HG03521 (cell line): ENCODE results near the gene TFE3.

ENCODE experiments used
- ATAC-seq: cut with Tn5 transposase; IDR thresholded peaks from one replicate; pipeline ENCODE4 v1.9.1; 2021; ENCODE audit warnings: mild to moderate bottlenecking, moderate library complexity; ENCODE audit not compliant: unreplicated experiment

Gene TFE3

GRCh38 chrX:49061490-49061889 is 18.3 kb upstream of the TFE3 start:
- ATAC-seq, result no peak

DNA sequence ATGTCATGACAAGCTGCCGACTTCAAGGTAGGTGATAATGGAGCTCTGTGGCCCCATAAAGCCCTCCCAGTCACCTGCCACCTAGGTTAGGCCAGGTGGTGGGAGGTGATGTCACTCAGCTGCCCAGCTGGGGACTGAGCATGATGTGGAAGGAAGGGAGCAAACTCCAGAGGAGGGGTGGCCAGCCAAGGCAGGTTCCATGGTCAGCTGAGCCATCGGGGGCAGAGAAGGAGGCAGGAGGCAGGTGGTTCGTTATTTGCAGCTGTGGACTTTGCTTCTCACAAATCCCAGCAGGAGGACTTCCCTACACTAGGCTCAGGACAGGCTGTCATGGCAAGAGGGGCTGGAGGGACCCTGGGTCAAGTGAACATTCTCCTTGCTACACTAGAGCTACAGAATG is 17.8 kb upstream of the TFE3 start:
- no peak for ATAC-seq

DNA sequence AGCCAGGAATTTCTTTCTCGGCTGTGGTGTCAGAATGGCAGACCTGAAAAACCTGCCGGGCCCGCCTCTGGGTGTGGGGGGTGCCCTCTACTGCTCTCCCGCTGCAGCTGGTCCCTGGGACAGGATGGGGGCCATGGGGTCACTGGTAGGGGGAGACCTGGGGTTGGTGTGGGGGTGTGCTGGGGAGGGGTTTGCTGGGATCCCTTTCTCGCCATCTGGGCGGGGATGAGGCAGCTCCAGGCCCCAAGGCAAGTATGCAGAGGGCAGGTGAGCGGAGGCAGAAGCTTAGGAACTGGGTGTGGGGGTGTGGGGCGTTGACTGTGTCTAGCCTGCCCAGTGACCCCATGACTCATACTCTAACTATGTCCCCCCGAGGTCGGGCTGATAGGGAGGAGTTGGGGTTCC is 16.5 kb upstream of the TFE3 start:
- no peak for ATAC-seq

- no peak for ATAC-seq
Observed at GRCh38 chrX:49059201-49059600, 16.0 kb upstream of the TFE3 start.

DNA sequence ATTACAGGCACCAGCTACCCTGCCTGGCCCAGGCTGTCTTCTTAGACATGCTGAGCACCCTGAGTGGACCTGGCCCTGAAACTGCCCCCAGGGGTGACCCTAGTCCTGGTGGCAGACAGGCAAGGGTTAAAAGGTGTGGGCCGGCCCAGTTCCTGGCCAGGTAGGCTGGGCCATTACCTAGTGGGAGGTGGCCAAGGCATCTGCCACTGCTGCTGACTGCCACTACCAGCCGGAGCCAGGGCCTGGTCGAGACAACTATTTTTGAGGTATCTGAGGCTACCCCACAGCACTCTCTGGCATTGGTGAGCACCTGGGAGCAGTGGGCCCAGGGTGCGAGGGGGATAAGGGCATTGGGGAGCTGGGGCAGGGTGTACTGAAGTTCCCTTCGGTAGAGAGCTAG is 15.6 kb upstream of the TFE3 start, which contains the start of gene CCDC120:
Gene CCDC120 (plus strand): TSS at position 206 of the 400 bp plus-strand sequence. CDS start 3,043 bp downstream, outside the sequence.
- ATAC-seq, result no peak

GRCh38 chrX:49054073-49054762 is 11.1 kb upstream of the TFE3 start:
- ATAC-seq, result no peak

GRCh38 chrX:49053223-49054072 is 10.3 kb upstream of the TFE3 start:
- no peak for ATAC-seq

DNA sequence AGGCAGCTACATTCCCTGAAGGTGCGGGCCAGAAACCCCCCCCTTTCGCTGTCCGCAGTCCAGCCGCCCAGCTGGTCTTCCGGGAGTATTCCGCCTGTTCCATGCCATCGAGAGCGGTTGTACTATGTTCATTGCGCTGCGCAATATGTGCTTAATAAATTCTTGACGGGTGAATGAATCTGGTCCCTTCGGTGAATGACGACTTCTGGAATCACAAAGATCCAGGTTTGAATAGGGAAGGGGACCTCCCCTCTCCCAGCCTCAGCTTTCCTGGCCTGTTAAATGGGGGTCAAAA is 777 bp upstream of the TFE3 start:
- ATAC-seq, result no peak

DNA sequence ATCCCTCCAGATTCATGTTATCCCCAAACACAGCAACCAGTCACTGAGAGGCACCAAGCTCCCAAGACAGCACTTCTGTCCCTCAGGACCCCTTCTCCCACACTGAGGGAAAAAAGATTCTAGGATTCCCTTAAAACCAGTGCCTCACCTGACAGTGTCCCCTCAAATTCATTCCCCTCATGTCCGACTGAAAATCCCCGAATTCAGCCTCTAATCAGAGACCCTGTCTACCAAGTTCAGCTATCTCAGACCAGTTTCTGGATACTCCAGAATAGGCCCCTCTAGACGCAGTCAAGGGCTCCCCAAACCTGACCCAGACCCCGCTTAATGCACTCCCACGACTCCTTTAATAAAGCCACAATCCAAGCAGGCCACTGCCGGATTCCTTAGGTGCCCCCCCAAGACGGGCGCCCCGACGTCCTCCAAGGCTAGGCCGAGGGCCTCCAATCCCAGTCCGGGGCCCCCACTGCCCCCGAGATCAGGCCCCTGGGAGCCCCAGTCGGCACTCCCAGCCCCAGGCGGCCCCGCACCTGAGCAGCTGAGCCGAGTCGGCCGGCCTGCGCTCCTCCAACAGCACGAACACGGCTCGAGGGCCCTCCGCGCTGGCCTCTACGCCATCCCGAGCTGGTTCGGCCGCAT is 457 bp downstream of the TFE3 start:
- no peak for ATAC-seq

DNA sequence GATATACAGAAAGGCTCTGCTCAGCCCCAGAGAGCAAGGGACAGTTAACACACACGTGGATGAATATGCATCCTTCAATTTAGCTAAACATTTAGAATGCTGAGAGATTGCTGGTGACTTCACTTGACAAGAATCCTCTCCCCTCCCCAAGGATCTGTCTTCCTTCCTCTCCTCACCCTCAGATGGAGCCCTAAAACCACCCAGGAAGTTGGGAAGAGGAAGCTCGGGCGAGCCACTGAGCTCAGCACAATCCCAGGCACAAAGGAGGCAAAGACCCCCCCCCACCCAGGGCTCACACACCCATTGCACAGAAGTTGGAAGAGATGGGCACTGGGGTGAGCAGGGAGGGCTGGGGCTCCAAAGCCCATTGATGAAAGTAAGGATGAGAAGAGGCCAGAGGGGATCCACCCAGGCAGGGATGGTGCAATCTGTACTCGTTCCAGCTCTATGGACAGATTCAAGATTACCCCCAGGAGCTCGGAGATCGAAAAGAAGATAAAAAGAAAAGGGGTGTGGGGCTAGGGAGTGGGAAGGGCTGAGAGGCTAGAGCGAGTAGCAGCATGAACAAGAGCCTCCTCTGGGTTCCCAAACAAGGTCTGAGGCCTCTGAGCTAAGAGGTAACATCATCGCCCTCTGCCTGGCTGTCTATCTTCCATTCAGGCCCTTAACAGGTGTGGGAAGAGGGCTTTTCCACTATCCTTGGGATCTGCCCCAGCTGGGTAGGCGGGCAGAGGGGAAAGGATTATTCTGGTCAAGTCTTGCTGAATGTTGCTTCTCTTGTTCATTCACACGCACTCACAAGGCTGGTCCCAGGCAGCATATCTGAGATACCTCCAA is 1.2 kb downstream of the TFE3 start:
- ATAC-seq, result no peak

DNA sequence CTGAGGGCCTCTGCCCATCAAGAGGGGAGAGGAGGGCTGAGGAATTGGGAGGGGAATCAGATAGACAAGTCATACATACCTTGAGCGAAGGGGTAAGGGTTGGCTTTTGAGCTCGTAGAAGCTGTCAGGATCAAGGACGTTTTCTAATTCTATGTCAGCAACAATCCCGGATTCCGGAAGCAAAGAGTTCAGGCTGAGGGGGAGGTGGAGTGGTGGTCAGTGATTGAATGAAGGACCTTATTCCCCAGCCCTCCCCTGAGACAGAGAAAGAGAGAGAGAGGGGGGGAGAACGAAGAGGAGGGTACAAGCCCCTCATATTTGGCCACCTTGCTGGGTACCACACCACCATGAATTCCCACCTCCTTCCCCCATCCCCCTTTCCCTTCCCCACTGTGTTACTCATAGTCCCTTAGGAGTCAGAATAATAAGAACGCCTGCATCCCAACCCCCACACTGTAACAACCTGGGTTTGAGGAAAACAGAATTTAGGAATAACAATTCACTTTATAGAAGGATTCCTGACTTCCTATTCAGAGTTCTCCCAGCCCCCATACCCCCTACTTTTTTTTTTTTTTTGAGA is 2.7 kb downstream of the TFE3 start:
- ATAC-seq, result no peak

- no peak for ATAC-seq
Observed at GRCh38 chrX:49039598-49040375, 3.4 kb downstream of the TFE3 start.

GRCh38 chrX:49037883-49038475 is 5.2 kb downstream of the TFE3 start:
- no peak for ATAC-seq

- ATAC-seq, result no peak
Observed at GRCh38 chrX:49030283-49030682, 12.9 kb downstream of the TFE3 start.

GRCh38 chrX:49029876-49030275 is 13.3 kb downstream of the TFE3 start:
- ATAC-seq, result no peak

DNA sequence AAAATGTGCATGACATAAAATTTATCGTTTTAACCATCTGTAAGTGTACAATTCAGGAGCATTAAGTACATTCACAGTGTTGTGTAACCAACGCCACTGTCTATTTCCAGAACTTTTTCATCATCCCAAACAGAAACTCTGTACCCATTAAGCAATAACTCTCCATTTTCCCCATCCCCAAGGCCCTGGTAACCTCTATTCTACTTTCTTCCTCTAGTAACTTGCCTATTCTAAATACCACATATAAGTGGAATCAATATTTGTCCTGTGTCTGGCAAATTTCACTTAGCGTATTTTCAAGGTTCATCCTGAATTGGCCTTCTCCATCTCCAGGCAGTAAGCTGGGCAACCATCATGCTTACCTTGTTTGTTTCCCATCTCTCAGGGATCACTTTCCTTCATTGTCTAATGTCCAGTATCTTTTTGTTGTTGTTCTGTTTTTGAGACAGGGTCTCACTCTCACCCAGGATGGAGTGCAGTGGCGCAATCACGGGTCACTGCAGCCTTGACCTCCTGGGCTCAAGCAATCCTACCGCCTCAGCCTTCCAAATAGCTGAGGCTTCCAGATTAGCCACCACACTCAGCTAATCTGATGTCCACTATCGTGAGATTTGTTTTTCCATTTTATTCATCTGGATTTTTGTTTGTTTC is 23.4 kb downstream of the TFE3 start:
- no peak for ATAC-seq

- no peak for ATAC-seq
Observed at GRCh38 chrX:49019050-49019449, 24.1 kb downstream of the TFE3 start.

DNA sequence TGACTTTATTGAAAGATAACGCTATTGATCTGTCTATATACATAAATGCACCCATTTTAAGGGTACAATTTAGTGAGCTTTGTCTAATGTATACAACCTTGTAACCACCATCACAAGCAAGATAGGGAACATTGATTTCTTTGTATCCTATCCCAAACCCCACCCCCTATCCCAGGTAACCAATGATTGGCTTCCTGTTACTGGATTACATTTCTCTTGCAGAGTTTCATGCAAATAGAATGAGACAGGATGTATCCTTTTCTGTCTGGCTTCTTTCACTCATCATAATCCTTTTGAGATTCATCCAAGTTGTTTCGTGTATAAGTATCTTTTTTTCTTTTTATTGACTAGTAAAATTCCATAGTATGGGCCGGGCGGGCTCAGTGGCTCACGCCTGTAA is 39.5 kb downstream of the TFE3 start:
- no peak for ATAC-seq
